Measurements from ENCODE around the gene ZBP1.

ZBP1 gene

DNA sequence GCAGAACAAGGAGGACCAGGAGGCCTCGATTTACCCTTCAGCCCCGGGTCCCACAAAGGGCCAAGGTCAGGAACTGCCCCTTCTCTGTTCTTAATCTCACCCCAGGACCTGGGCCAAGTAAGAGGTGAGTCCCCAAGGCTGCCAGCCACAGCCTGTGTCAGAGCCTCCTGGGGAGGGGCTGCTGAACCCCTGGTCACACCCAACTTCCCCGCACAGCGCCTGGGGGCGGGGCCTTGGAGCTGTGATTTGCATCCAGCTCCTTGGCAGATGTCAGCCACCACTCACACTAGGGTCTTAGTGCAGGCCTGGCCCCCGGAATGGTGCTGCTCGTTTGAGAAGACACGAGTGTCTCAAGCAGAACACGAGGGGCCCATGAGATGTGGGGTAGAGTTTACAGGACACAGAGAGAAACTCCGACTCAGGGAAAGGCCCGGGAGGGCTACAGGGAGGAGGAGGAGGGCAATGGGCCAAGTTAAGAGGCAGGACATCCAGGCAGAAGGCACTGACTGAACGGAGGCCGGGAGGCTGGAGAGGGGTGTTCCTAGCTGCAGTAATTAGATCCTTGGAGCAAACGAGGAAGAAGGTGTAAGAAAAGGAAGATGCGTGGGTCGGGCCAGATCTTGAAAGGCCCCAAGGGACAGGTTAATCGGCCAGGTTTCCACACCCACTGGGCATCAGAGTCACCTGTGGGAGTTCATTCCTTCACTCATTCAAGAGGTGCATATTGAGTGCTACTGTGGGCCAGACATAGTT, 26.9 kb downstream of the ZBP1 start:
- no peak for DNase-seq (ENCODE audit: low read depth, low spot score)
- TF ChIP-seq, protein P1, sequence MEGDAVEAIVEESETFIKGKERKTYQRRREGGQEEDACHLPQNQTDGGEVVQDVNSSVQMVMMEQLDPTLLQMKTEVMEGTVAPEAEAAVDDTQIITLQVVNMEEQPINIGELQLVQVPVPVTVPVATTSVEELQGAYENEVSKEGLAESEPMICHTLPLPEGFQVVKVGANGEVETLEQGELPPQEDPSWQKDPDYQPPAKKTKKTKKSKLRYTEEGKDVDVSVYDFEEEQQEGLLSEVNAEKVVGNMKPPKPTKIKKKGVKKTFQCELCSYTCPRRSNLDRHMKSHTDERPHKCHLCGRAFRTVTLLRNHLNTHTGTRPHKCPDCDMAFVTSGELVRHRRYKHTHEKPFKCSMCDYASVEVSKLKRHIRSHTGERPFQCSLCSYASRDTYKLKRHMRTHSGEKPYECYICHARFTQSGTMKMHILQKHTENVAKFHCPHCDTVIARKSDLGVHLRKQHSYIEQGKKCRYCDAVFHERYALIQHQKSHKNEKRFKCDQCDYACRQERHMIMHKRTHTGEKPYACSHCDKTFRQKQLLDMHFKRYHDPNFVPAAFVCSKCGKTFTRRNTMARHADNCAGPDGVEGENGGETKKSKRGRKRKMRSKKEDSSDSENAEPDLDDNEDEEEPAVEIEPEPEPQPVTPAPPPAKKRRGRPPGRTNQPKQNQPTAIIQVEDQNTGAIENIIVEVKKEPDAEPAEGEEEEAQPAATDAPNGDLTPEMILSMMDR (IDR thresholded peaks at IDR 0.05; ENCODE audit: low read depth, low read length), result no peak
- in situ Hi-C loops (cut with HindIII; ENCODE audit: low sequenced_read_pairs), result no loop called here
- H3K4me3 ChIP-seq (ENCODE audit: low read depth, low read length), result no peak overlapping the region

DNA sequence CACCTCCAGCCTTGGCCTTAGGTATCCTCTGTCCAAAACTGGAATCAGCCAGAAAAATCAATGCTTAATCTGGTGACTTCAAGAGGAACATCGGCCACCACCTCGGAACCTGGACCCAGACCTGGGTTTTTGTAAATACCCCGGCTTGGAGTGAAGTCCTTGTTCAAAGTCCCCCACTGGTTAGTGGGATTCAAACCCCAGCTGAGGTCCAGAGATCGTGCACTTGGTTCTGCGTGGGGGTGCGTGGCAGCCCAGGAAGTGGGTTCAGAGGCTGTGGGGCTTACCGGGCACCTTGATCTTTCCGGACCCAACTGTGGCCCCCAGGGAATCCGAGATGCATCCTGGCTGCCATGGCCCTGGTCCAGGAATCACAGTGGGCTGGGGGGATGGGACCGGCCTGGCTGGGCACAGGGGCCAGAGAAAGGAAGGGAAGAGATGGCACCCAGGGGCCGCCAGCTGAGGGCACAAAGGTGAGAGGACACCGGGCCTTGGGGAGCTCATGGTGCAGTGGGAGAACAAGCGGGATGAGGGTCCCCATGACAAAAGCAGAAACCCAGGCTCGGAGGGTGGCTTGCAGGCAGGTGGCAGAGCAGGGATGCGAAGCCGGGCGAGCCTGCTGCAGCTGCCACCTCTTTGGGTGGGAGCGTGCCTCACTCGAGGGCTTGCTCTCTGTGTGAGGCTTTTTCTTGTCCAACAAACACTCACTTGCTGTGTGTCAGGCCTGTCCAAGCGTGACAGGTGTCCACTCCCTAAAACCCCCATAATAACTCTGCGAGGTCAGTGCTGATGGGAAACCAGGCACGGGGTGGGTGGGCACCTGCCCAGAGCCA, 27.7 kb downstream of the ZBP1 start:
- no peak overlapping the region for H3K4me3 ChIP-seq (ENCODE audit: low read depth, low read length)
- DNase-seq (ENCODE audit: low read depth, low spot score), result no peak
- in situ Hi-C loops (cut with HindIII; ENCODE audit: low sequenced_read_pairs), result no loop called here
- TF ChIP-seq, protein P1 (IDR thresholded peaks at IDR 0.05; ENCODE audit: low read depth, low read length), result no peak

DNA sequence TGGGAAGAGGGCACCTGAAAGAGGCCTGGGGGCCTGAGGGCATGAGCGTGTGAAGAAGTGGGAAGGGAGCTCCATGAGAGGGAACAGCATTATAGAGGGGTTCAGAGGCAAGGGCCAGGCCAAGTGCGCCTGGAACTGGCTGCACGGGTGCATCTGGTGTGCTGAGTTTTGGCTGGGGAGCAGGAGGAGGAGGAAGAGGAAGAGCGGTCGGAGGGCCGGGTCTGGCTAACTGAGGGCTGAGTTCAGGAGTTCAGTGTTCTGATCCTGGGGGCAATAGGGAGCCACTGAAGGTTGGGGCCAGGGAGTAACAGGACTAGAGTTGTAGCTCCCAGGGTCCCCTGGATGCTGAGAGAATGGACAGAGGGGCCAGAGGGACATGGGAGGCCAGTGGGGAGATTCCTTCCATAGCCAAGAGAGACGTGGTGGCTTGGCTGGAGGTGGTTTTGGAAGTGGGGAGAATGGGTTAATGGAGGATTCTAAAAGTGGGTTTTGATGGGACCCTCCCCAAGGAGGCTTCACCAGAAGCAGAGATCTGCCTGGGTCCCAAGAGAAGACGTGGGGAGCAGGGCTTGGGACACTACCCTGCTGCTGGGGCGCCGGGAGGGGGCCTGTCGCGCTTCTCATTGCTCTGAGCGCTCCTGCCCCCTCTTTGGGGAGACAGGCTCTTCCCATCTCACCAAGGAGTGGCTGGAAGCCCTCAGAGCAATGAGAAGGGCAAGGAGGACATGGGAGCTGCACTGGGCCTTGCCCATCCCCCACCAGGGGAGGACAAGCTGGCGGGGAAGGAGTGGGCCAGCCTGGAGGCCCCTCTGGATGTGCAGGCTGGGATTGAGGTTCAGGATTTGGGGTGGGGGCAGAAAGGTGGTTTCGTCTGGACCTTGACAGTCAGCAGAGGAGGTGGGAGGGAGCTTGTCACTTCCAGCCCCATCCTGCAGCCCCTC, 28.7 kb downstream of the ZBP1 start:
- DNase-seq (ENCODE audit: low read depth, low spot score), result no peak
- H3K4me3 ChIP-seq (ENCODE audit: low read depth, low read length), result no peak overlapping the region
- in situ Hi-C loops (cut with HindIII; ENCODE audit: low sequenced_read_pairs), result no loop called here
- TF ChIP-seq, protein P1 (IDR thresholded peaks at IDR 0.05; ENCODE audit: low read depth, low read length), result no peak

DNA sequence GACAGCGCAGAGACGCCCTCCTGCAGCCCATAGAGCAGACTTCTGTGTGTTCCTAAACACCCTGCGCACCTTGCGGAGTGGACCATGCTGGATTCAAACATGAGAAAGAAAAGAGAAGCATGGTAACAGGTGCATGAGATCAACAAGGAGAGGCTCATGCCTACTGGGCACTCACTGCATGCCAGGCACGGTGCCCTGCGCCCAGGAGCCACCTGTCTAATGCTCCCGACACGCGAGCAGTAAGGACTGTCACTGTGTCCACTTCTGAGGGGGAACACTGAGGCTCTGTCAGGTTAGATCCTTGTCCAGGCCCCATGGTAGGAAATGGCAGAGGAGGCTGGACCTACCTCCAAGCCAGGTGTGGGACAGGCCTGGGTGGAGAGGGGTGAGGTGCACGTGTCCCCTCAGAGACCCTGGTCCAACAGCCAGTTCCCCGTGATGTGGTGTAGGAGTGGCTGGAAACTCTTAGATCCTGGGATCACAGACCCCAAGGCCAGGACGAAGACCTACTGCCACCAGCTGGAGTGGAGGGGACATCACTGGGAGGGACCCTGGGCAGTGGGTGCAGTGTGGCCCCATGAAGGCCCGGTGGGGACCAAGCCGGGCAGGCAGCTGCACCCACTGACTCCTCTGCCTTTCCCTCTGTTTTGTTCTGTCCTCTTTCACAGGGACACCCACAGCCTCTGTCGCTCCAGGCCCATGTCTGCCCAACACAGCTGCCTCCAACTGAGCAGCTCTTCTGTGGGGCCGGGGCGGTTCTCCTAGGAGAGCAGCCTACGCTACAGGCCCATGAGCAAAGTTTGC, 29.5 kb downstream of the ZBP1 start:
- DNase-seq (ENCODE audit: low read depth, low spot score), result no peak
- in situ Hi-C loops (cut with HindIII; ENCODE audit: low sequenced_read_pairs), result no loop called here
- TF ChIP-seq, protein P1 (IDR thresholded peaks at IDR 0.05; ENCODE audit: low read depth, low read length), result no peak
- H3K4me3 ChIP-seq (ENCODE audit: low read depth, low read length), result no peak overlapping the region

DNA sequence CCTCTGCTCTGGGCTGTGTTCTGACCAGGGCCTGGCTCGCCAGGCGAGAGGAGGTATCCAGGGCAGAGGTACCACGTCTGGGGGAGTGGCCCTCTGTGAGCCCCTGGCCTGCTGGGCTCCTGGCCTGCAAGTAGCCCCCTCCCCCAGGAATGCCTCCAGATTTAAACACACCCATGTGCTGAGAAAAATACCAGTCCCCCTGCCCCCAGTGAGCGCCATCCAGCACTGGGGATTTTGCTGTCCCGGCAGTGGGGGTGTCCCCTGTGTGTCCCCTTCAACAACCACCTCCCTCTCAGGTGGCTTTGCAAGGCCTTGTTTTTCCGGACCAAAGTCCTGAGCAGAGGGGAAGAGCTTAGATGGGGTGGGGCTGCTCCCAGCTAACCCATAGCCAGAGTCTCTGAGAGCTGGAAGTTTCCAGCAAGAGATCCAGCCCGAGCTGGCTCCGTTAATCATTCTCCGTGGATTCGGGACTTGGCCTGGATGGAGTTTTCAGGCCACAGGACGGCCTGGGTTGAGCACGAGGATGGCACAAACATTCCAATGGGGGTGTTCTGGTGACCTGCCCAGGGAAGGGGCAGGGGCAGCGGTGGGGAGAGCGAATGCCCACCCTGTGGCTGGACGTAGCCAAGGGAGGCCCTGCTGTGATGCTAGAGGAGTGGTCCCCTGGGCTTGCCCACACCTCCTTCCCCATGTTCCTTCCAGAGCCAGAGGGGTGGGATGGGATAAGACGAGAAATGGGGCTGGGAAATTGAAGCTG, 30.3 kb downstream of the ZBP1 start:
- in situ Hi-C loops (cut with HindIII; ENCODE audit: low sequenced_read_pairs), result no loop called here
- DNase-seq (ENCODE audit: low read depth, low spot score), result no peak
- no peak overlapping the region for H3K4me3 ChIP-seq (ENCODE audit: low read depth, low read length)
- TF ChIP-seq, protein P1 (IDR thresholded peaks at IDR 0.05; ENCODE audit: low read depth, low read length), result no peak

All from astrocyte of the spinal cord (primary cell).